NCI-H2029 treated with DMSO at 0.1 percent for 48 hours (cell line): Measurements from ENCODE around the gene NTN4.
"Not testable (repeated sequence)": the region's sequence is repeated elsewhere in the genome, so short reads cannot be mapped to it uniquely, and the experiment has no call there.

Source experiments
- DNase-seq: peaks from one replicate; lab custom pipeline; 2025; lab: John Stamatoyannopoulos, UW

Gene NTN4

DNA sequence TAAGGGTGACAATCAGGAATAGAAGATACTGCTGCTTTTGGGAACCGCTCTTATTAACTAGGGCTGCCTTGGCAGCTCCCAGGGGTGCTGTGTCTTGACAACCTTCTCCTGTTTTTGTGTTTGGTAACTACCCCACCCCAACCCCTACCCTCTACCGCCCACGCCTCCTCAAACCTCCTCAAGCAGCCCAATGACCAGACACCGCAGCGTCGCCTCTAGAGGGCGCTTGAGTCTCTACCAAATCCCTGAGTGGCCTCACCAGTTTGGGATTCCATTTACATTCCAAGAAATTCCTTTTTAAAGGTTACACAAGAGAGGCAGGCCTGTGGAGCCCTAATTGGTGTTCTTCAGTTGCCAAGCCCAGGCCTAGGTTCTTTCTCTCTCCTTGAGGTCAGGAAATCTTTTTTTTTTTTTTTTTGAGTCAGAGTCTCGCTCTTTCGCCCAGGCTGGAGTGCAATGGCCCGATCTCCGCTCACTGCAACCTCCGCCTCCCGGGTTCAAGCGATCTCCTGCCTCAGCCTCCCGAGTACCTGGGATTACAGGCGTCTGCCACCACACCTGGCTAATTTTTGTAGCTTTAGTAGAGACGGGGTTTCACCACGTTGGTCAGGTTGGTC, 166.9 kb downstream of the NTN4 start:
- no peak for DNase-seq

DNA sequence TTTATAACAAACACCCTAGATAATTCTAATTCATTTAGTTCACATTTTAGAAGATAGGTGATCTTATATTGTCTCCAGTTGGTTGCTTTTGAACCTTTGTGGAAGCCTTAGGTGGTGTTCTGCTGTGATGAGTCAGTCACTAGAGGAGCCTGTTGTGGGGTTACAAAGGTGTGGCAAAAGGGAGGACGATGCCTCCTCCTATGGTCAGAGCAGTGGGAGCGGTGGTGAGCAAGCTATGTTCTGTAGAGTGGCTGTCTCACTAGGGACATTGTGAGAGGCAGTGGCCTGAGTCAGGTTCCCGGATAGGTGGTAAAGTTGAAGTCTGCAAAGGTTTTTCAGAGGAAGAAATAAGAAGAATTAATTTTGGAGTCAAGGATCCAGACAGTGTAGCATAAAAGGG, 167.7 kb downstream of the NTN4 start:
- DNase-seq = no peak

DNA sequence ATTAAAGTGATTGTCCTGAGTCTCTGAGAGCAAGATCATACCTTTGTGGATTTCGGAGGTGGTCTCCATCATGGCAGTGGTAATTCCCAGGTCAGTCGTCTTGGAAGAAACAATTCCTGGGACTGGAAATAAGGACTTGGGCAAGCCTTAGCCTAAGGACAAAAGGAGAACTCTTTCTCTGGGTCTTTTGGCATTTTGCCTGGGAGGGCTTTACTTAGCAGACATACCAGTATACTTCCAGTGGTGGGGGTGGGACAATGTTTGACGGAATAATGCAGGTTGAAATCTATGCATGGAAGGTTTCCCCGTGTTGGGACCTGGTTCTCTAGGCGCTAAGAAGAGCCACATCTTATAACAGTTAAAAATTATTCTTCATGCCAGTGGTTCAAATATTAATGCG, 168.8 kb downstream of the NTN4 start:
- no peak for DNase-seq

DNA sequence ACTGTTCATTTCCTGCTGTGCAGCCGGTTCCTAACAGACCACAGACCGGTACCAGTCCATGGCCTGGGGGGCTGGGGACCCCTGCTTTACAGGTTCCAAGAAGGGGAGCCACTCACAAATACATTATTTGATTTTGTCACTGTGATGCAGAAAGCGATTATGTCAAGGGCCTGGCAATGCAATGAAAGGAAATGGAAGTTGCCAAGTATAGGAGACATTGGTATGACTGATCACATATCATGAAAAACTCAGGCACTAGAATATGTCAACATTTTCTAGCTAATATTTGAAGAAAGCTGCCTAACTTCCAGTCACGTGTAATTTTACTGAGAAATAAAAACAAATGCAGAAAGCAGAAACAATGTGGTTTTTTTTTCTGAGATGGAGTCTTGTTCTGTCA, 170.4 kb downstream of the NTN4 start:
- no peak for DNase-seq

DNA sequence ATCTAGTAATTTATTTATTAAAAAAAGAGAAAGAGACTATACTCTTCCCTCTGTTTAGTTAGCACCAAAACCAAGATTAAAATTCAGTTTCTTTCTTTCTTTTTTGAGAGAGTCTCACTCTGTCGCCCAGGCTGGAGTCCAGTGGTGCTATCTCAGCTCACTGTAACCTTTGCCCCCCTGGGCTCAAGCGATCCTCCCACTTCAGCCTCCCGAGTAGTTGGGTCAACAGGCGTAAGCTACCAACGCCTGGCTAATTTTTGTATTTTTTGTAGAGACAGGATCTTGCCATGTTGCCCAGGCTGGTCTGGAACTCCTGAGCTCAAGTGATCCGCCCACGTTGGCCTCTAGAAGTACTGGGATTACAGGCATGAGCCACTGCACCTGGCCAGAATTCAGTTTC, 174.1 kb downstream of the NTN4 start:
- not testable (repeated sequence) for DNase-seq

DNA sequence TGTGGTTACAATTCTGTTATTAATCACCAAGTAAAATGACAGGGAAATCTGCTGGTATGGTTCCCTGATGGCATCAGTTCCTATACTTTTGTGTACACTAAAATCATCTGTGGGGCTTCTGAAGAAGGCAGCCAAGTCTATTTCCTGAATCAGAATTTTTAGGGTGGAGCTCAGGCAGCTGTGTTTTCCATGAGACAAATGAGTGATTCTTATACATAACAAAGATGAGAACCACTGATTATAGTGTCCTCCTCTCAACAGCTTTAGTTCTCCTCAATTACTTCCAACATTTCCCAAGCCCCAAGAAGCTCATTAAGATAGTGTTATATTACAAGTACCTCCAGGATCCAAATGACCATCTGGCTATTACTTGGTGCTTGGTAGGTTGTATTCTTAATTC, 174.8 kb downstream of the NTN4 start:
- no peak for DNase-seq

DNA sequence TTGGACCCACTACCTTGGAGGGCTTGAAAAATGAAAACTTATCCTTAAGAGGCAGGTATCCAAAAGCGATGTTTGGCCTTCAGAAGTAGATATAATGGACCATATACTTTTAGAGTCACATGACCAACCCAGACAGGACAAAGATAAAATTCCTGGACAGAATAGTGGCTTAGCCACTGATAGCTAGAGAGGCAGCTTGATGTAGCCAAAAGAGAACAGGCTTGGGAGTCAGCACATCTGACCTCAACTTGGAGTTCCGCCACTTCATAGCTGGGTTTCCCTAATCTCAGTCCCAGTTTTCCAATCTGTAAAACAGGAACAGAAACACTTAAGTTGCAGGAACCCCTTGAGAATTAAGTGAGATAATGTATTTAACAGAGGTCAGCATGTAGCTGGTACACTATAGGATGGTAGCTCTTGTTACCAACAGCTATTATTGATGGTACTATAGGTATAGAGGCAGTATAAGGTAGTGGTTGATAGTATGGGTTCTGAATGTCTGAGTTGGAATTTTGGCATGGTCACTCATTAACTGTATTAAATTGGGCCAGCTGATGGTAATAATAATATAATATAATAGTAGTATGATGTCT, 176.1 kb downstream of the NTN4 start:
- DNase-seq = no peak

DNA sequence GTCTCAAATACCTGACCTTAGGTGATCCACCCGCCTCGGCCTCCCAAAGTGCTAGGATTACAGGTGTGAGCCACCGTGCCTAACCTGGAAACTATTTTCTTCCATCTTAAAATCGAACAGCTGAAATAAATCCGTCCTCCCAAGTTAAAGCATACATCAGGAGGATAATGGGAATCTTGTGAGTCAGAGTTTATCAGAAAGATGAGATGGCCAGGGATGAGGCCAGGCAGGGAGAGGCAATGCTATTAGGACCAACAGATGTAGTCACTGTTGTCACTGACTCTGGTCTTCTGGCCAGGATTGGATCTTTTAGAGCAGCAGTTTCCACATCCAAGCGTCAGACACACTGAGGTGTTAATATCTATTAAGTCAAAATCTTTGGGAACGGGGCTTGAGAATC, 177.5 kb downstream of the NTN4 start:
- no peak for DNase-seq

DNA sequence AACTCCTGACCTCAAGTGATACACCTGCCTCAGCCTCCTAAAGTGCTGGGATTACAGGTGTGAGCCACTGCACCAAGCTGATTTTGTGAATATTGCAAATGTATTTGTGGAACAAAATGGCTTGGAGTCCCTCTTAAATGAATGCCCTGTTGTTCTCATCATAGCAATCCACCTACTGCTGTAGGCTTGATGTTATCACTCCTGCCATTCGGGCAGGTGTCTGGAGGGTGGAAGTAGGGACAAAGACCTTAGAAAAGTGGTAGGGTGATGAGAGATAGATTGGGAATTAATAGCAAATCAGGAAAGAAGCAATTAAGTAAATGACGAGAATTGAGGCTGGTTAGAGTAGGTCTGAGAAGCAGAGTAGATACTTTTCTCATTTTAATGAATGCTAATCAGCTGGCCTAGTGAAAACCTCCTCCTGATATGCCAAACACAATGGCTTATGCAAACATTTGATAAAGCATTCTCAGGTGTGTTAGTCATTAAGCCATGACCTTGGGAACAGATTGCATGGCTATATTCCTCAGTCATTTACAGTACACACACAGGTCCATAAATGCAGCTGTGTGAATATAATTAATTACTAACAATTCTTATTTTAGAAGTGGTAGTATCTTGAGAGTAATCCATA, 178.8 kb downstream of the NTN4 start:
- peak; percentile 80 for DNase-seq

DNA sequence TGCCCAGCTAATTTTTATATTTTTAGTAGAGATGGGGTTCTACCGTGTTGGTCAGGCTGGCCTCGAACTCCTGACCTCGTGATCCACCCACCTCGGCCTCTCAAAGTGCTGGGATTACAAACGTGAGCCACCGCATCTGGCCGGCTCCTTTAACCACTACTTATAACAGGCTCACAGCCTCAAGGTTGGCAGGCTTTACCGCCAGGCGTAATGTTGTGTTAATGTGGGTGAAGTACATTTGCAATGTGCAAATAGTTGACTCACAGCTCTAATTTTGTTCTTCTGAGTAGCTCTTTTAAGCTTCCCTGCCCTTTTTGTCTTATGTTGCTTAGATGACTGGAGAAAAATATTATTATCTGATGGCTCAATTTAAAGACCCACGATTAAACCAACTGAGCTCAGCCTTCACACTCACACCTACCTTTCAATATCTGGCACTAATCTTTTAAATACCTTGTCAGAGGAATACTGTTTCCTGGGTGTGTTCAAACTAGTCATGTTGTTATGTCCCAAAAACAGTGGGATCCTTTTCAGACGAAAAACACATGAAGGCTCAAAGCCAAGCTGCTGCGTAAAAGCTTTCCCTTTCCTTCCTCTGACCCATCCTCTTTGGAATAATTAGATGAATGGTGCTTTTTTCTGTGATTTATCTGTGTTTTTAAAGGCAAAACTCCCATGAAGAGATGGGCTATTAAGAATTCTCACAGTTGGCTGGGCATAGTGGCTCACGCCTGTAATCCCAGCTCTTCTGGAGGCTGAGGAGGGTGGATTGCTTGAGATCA, 182.1 kb downstream of the NTN4 start:
- peak; percentile 89 for DNase-seq
